ENCODE results near the gene RAB3D. TPM values are rescaled to one million over a fixed set of nuclear protein-coding genes. Genes with fewer than 3 reads are reported as not detected.

RAB3D gene
- 4.3 TPM for polyA plus RNA-seq (2013, experiment 1 of 2)
- 4.7 TPM for polyA plus RNA-seq (2013, experiment 2 of 2)

GRCh38 chr19:11339254-11340098, at the start of gene RAB3D:
Gene RAB3D, minus strand, starts transcription at chr19:11339657. Its CDS starts 2,258 bp downstream, at chr19:11337399.
- Histone ChIP-seq H2BK5ac (ENCODE audit: low read length) (no peak within 1 kb of the TSS), H2BK120ac (ENCODE audit: low read depth, low read length) (no peak within 1 kb of the TSS), H3K27me3 (ENCODE audit: control insufficient read depth in 3 of 3, insufficient read depth in 3 of 3, low read depth in 1 of 3, low read length in 3 of 3) (peaks cover 0 to 7% (median 0%) of the 10 kb centered on the region in 3 experiments), H3K4me1 (ENCODE audit: control insufficient read depth in 2 of 2, insufficient read depth in 1 of 2, low read depth in 1 of 2, low read length in 2 of 2) (peaks cover 2 to 6% of the 10 kb centered on the region in 2 donors), H3K4ac (ENCODE audit: low read length) (no peak within 1 kb of the TSS), H3K36me3 (replicated peaks in 1 of 2; ENCODE audit: control insufficient read depth in 2 of 2, insufficient read depth in 2 of 2, low read length in 2 of 2) (peaks cover 7 to 16% of the 10 kb centered on the region in 2 donors), H2BK15ac (ENCODE audit: low read length) (peak within 1 kb of the TSS; percentile 6), H3K4me2 (ENCODE audit: insufficient read depth, low read length, poor library complexity, severe bottlenecking) (peak within 1 kb of the TSS; percentile 85), H3K23ac (ENCODE audit: low read depth, low read length, poor library complexity) (peak within 1 kb of the TSS; percentile 81), H3K9me3 (replicated peaks in 1 of 2; ENCODE audit: control insufficient read depth in 2 of 2, insufficient read depth in 1 of 2, low read depth in 1 of 2, low read length in 2 of 2) (no peaks in the 10 kb centered on the region), H3K27ac (replicated peaks; ENCODE audit: low read length) (no peak within 1 kb of the TSS), H2AK5ac (ENCODE audit: low read depth, low read length) (peak within 1 kb of the TSS; percentile 60), H4K8ac (ENCODE audit: low read depth, low read length) (no peak within 1 kb of the TSS), H3K18ac (ENCODE audit: low read length) (peak within 1 kb of the TSS; percentile 84), H3K9ac (ENCODE audit: low read depth, low read length, poor library complexity) (peak within 1 kb of the TSS; percentile 87), H3K14ac (ENCODE audit: low read length) (peak within 1 kb of the TSS; percentile 76), H3K4me3 (ENCODE audit: low read length in 2 of 2) (peak within 1 kb of the TSS; percentile 63 to 82), H4K91ac (ENCODE audit: low read depth, low read length, poor library complexity) (no peak within 1 kb of the TSS), H3K79me1 (ENCODE audit: low read depth, low read length) (no peaks in the 10 kb centered on the region), H2BK12ac (ENCODE audit: low read length) (peak within 1 kb of the TSS; percentile 82), H2AFZ (ENCODE audit: low read length) (peak within 1 kb of the TSS; percentile 98)
- no CpG with 5 or more reads among the region's 53 CpGs for WGBS, 2 donors (ENCODE audit: extremely low coverage in 2 of 2, insufficient read length in 2 of 2, insufficient replicate concordance in 1 of 2)
- peak; percentile 86 for DNase-seq (ENCODE audit: low spot score)

GRCh38 chr19:11387162-11388034, 47.9 kb upstream of the RAB3D start:
- peaks cover 8 to 17% (median 8%) of the 10 kb centered on the region in 3 experiments for H3K27me3 ChIP-seq (ENCODE audit: control insufficient read depth in 3 of 3, insufficient read depth in 3 of 3, low read depth in 1 of 3, low read length in 3 of 3)
- H3K4me3 ChIP-seq (ENCODE audit: low read length in 2 of 2), result no peak overlapping the region
- H4K91ac ChIP-seq (ENCODE audit: low read depth, low read length, poor library complexity), result no peak overlapping the region
- H3K9me3 ChIP-seq (replicated peaks in 1 of 2; ENCODE audit: control insufficient read depth in 2 of 2, insufficient read depth in 1 of 2, low read depth in 1 of 2, low read length in 2 of 2), result peaks cover 3 to 4% of the 10 kb centered on the region in 2 donors
- no peaks in the 10 kb centered on the region for H3K36me3 ChIP-seq (replicated peaks in 1 of 2; ENCODE audit: control insufficient read depth in 2 of 2, insufficient read depth in 2 of 2, low read length in 2 of 2)
- no peak overlapping the region for H2AFZ ChIP-seq (ENCODE audit: low read length)
- no peak overlapping the region for H3K23ac ChIP-seq (ENCODE audit: low read depth, low read length, poor library complexity)
- no peak overlapping the region for H3K4me2 ChIP-seq (ENCODE audit: insufficient read depth, low read length, poor library complexity, severe bottlenecking)
- no peak overlapping the region for H2BK15ac ChIP-seq (ENCODE audit: low read length)
- H3K4ac ChIP-seq (ENCODE audit: low read length), result no peak overlapping the region
- H3K27ac ChIP-seq (replicated peaks; ENCODE audit: low read length), result no peak overlapping the region
- peaks cover 1 to 7% of the 10 kb centered on the region in 2 donors for H3K4me1 ChIP-seq (ENCODE audit: control insufficient read depth in 2 of 2, insufficient read depth in 1 of 2, low read depth in 1 of 2, low read length in 2 of 2)
- no peak overlapping the region for H2AK5ac ChIP-seq (ENCODE audit: low read depth, low read length)
- no peak overlapping the region for H2BK12ac ChIP-seq (ENCODE audit: low read length)
- H3K18ac ChIP-seq (ENCODE audit: low read length), result no peak overlapping the region
- WGBS, 2 donors (ENCODE audit: extremely low coverage in 2 of 2, insufficient read length in 2 of 2, insufficient replicate concordance in 1 of 2), result no CpG with 5 or more reads among the region's 19 CpGs
- no peak for DNase-seq (ENCODE audit: low spot score)
- H3K14ac ChIP-seq (ENCODE audit: low read length), result no peak overlapping the region
- H2BK5ac ChIP-seq (ENCODE audit: low read length), result no peak overlapping the region
- H3K9ac ChIP-seq (ENCODE audit: low read depth, low read length, poor library complexity), result no peak overlapping the region
- no peaks in the 10 kb centered on the region for H3K79me1 ChIP-seq (ENCODE audit: low read depth, low read length)
- no peak overlapping the region for H4K8ac ChIP-seq (ENCODE audit: low read depth, low read length)
- no peak overlapping the region for H2BK120ac ChIP-seq (ENCODE audit: low read depth, low read length)

- Histone ChIP-seq H4K91ac (ENCODE audit: low read depth, low read length, poor library complexity) (no peak overlapping the region), H3K4me2 (ENCODE audit: insufficient read depth, low read length, poor library complexity, severe bottlenecking) (no peak overlapping the region), H3K4ac (ENCODE audit: low read length) (no peak overlapping the region)
These were observed 45.3 kb upstream of the RAB3D start for GRCh38 chr19:11384778-11385129.

More at GRCh38 chr19:11384778-11385129, 45.3 kb upstream of the RAB3D start:
- Histone ChIP-seq H2BK15ac (ENCODE audit: low read length) (no peak overlapping the region), H2BK12ac (ENCODE audit: low read length) (no peak overlapping the region), H2AK5ac (ENCODE audit: low read depth, low read length) (no peak overlapping the region), H3K4me1 (ENCODE audit: control insufficient read depth in 2 of 2, insufficient read depth in 1 of 2, low read depth in 1 of 2, low read length in 2 of 2) (peaks cover 6 to 11% of the 10 kb centered on the region in 2 donors), H3K14ac (ENCODE audit: low read length) (no peak overlapping the region), H3K9ac (ENCODE audit: low read depth, low read length, poor library complexity) (no peak overlapping the region), H3K9me3 (replicated peaks in 1 of 2; ENCODE audit: control insufficient read depth in 2 of 2, insufficient read depth in 1 of 2, low read depth in 1 of 2, low read length in 2 of 2) (peaks cover 0 to 1% of the 10 kb centered on the region in 2 donors), H3K27me3 (ENCODE audit: control insufficient read depth in 3 of 3, insufficient read depth in 3 of 3, low read depth in 1 of 3, low read length in 3 of 3) (peaks cover 8 to 22% (median 8%) of the 10 kb centered on the region in 3 experiments), H3K4me3 (ENCODE audit: low read length in 2 of 2) (no peak overlapping the region), H3K36me3 (replicated peaks in 1 of 2; ENCODE audit: control insufficient read depth in 2 of 2, insufficient read depth in 2 of 2, low read length in 2 of 2) (no peaks in the 10 kb centered on the region), H2AFZ (ENCODE audit: low read length) (no peak overlapping the region), H4K8ac (ENCODE audit: low read depth, low read length) (no peak overlapping the region), H3K27ac (replicated peaks; ENCODE audit: low read length) (no peak overlapping the region), H3K18ac (ENCODE audit: low read length) (no peak overlapping the region), H2BK120ac (ENCODE audit: low read depth, low read length) (no peak overlapping the region), H3K23ac (ENCODE audit: low read depth, low read length, poor library complexity) (no peak overlapping the region), H2BK5ac (ENCODE audit: low read length) (no peak overlapping the region), H3K79me1 (ENCODE audit: low read depth, low read length) (no peaks in the 10 kb centered on the region)
- WGBS, 2 donors (ENCODE audit: extremely low coverage in 2 of 2, insufficient read length in 2 of 2, insufficient replicate concordance in 1 of 2), result no CpG with 5 or more reads among the region's 5 CpGs
- no peak for DNase-seq (ENCODE audit: low spot score)
